Measurements from ENCODE around the gene PRKCZ. TPM values are rescaled to one million over a fixed set of nuclear protein-coding genes. Genes with fewer than 3 reads are reported as not detected.

Gene PRKCZ
- total RNA-seq, 1 donor from 2014 or later = 22.1 TPM

- DNase-seq (ENCODE audit: low spot score) (no peak), ATAC-seq (no peak)
Observed at GRCh38 chr1:2098839-2099785, 48.9 kb downstream of the PRKCZ start.

GRCh38 chr1:2099886-2100779 is 49.9 kb downstream of the PRKCZ start:
- DNase-seq (ENCODE audit: low spot score) = no peak
- no peak for ATAC-seq

GRCh38 chr1:2100780-2101108 is 50.5 kb downstream of the PRKCZ start:
- ATAC-seq (no peak), DNase-seq (ENCODE audit: low spot score) (no peak)

- DNase-seq (ENCODE audit: low spot score) = no peak
- no peak for ATAC-seq
Observed at GRCh38 chr1:2101531-2101930, 51.3 kb downstream of the PRKCZ start.

- ATAC-seq (no peak), DNase-seq (ENCODE audit: low spot score) (no peak)
Observed at GRCh38 chr1:2101946-2102345, 51.7 kb downstream of the PRKCZ start.

GRCh38 chr1:2102753-2103152 is 52.5 kb downstream of the PRKCZ start:
- no peak for ATAC-seq
- DNase-seq (ENCODE audit: low spot score) = no peak

- no peak for DNase-seq (ENCODE audit: low spot score)
- ATAC-seq = peak; percentile 39
Observed at GRCh38 chr1:2103266-2103900, 53.2 kb downstream of the PRKCZ start.

- ATAC-seq (peak; percentile 8), DNase-seq (ENCODE audit: low spot score) (no peak)
Observed at GRCh38 chr1:2103901-2104590, 53.8 kb downstream of the PRKCZ start.

GRCh38 chr1:2104621-2105427 is 54.6 kb downstream of the PRKCZ start:
- ATAC-seq (peak; percentile 58), DNase-seq (ENCODE audit: low spot score) (no peak)

GRCh38 chr1:2105781-2106524 is 55.7 kb downstream of the PRKCZ start:
- ATAC-seq (no peak), DNase-seq (ENCODE audit: low spot score) (no peak)

- ATAC-seq = no peak
- no peak for DNase-seq (ENCODE audit: low spot score)
Observed at GRCh38 chr1:2106659-2107405, 56.6 kb downstream of the PRKCZ start.

- DNase-seq (ENCODE audit: low spot score) (no peak), ATAC-seq (no peak)
Observed at GRCh38 chr1:2107586-2108212, 57.5 kb downstream of the PRKCZ start.

GRCh38 chr1:2108213-2108876 is 58.1 kb downstream of the PRKCZ start:
- DNase-seq (ENCODE audit: low spot score) (no peak), ATAC-seq (no peak)

- no peak for DNase-seq (ENCODE audit: low spot score)
- no peak for ATAC-seq
Observed at GRCh38 chr1:2108877-2109580, 58.8 kb downstream of the PRKCZ start.

GRCh38 chr1:2109581-2110021 is 59.4 kb downstream of the PRKCZ start:
- no peak for ATAC-seq
- no peak for DNase-seq (ENCODE audit: low spot score)

- no peak for ATAC-seq
- no peak for DNase-seq (ENCODE audit: low spot score)
Observed at GRCh38 chr1:2110191-2110737, 60.1 kb downstream of the PRKCZ start.
